ENCODE data around the gene CES2. TPM values are rescaled to one million over a fixed set of nuclear protein-coding genes. Genes with fewer than 3 reads are reported as not detected.

The CES2 gene
- total RNA-seq, 4 donors from 2014 or later, result 113 to 4,512 (median 3,000) TPM

GRCh38 chr16:66917741-66918140 lies 17.6 kb upstream of the CES2 start:
- no peaks in the 10 kb centered on the region for H3K27me3 ChIP-seq
- H3K4me3 ChIP-seq, result no peak overlapping the region
- no peak for DNase-seq
- H3K36me3 ChIP-seq, result no peaks in the 10 kb centered on the region
- TF ChIP-seq CTCF (IDR thresholded peaks at IDR 0.05) (no peak), POLR2A (IDR thresholded peaks at IDR 0.05) (no peak)
- peaks cover 0 to 18% (median 0%) of the 10 kb centered on the region in 4 donors for H3K4me1 ChIP-seq
- H3K9me3 ChIP-seq, result no peaks in the 10 kb centered on the region
- H3K27ac ChIP-seq, result no peak overlapping the region

GRCh38 chr16:66918355-66918754 lies 17.0 kb upstream of the CES2 start:
- DNase-seq, result no peak
- Histone ChIP-seq H3K36me3 (no peaks in the 10 kb centered on the region), H3K4me3 (no peak overlapping the region), H3K9me3 (no peaks in the 10 kb centered on the region), H3K4me1 (peaks cover 0 to 21% (median 0%) of the 10 kb centered on the region in 4 donors), H3K27ac (peak overlapping the region in 2 of 4 donors; percentile 30 to 67), H3K27me3 (no peaks in the 10 kb centered on the region)
- no peak for TF ChIP-seq POLR2A (IDR thresholded peaks at IDR 0.05)
- TF ChIP-seq CTCF (IDR thresholded peaks at IDR 0.05), result no peak

GRCh38 chr16:66918803-66919568 lies 16.3 kb upstream of the CES2 start, which contains the start of gene CDH16:
TSS of gene CDH16 (minus strand) at chr16:66918885. CDS start at chr16:66918065, 820 bp downstream.
- DNase-seq, result peak in 1 of 3 donors; percentile 64
- no peaks in the 10 kb centered on the region for H3K9me3 ChIP-seq
- no peak for TF ChIP-seq POLR2A (IDR thresholded peaks at IDR 0.05)
- no peak for TF ChIP-seq CTCF (IDR thresholded peaks at IDR 0.05)
- H3K27ac ChIP-seq, result peak within 1 kb of the TSS in 2 of 4 donors; percentile 30 to 67
- peaks cover 0 to 25% (median 0%) of the 10 kb centered on the region in 4 donors for H3K4me1 ChIP-seq
- no peaks in the 10 kb centered on the region for H3K27me3 ChIP-seq
- no peaks in the 10 kb centered on the region for H3K36me3 ChIP-seq
- no peak within 1 kb of the TSS for H3K4me3 ChIP-seq

- no peak overlapping the region for H3K4me3 ChIP-seq
- TF ChIP-seq CTCF (IDR thresholded peaks at IDR 0.05), result no peak
- H3K27me3 ChIP-seq, result no peaks in the 10 kb centered on the region
- peaks cover 0 to 31% (median 1%) of the 10 kb centered on the region in 4 donors for H3K4me1 ChIP-seq
- peak overlapping the region in 2 of 4 donors; percentile 30 to 67 for H3K27ac ChIP-seq
- H3K36me3 ChIP-seq, result no peaks in the 10 kb centered on the region
- no peak for DNase-seq
- H3K9me3 ChIP-seq, result no peaks in the 10 kb centered on the region
These were observed 15.6 kb upstream of the CES2 start for GRCh38 chr16:66919569-66920298.

GRCh38 chr16:66920299-66920590 lies 15.1 kb upstream of the CES2 start:
- DNase-seq, result no peak
- Histone ChIP-seq H3K27me3 (no peaks in the 10 kb centered on the region), H3K27ac (no peak overlapping the region), H3K9me3 (no peaks in the 10 kb centered on the region), H3K36me3 (no peaks in the 10 kb centered on the region), H3K4me1 (peaks cover 0 to 36% (median 5%) of the 10 kb centered on the region in 4 donors), H3K4me3 (no peak overlapping the region)
- TF ChIP-seq POLR2A (IDR thresholded peaks at IDR 0.05), result no peak
- TF ChIP-seq CTCF (IDR thresholded peaks at IDR 0.05), result no peak

Measured in Peyer's patch (tissue), 4 donors.